Cardiac muscle cell (in vitro differentiated cells and primary cell): ENCODE data around the gene PTGDS. TPM values are rescaled to one million over a fixed set of nuclear protein-coding genes. Genes with fewer than 3 reads are reported as not detected.
A peak's percentile ranks its signal among the peaks of the same experiment; 100 is the strongest.

Source experiments
- DNase-seq, 2 donors: peaks; one replicate each; pipeline versions ENCODE4 v3.0.0 to v3.0.0-alpha.2; 2010 to 2017; ENCODE audit warnings: low read depth in 1 of 2, low spot score in 1 of 2
- H3K27ac ChIP-seq: fragments of 200-600 bp; sonication (generic); 2 replicates; pipeline ENCODE4 v1.5.1; 2016
- H3K27me3 ChIP-seq: fragments of 200-600 bp; sonication (generic); 2 replicates; pipeline ENCODE4 v1.6.0; 2016; ENCODE audit warnings: control low read depth
- H3K36me3 ChIP-seq: fragments of 200-600 bp; sonication (generic); 2 replicates; pipeline ENCODE4 v1.5.1; 2016; ENCODE audit warnings: control low read depth
- H3K4me1 ChIP-seq: fragments of 200-600 bp; sonication (generic); 2 replicates; pipeline ENCODE4 v1.8.1; 2017; ENCODE audit warnings: low read depth, mild to moderate bottlenecking, mixed run types
- H3K4me3 ChIP-seq: fragments of 200-600 bp; sonication (generic); 2 replicates; pipeline ENCODE4 v1.5.1; 2016; ENCODE audit warnings: mild to moderate bottlenecking
- H3K9me3 ChIP-seq: fragments of 200-600 bp; sonication (generic); 2 replicates; pipeline ENCODE4 v1.5.1; 2017; ENCODE audit warnings: low read depth, mild to moderate bottlenecking, control low read depth
- polyA plus RNA-seq: library from polyadenylated mRNA; unstranded; fragments of >200 nt; fragmentation: Nextera tagmentation; extraction: Ambion mirVana; gene quantifications from 2 replicates; pipeline ENCODE4 v1.2.1, GENCODE V29; 2016
- total RNA-seq: library from RNA; depleted of rRNA; stranded (reverse); fragments of >200 nt; gene quantifications from 2 replicates; pipeline ENCODE4 v1.2.3, GENCODE V29; 2016
- TF ChIP-seq, protein P1 (sequence below): IDR thresholded peaks from 2 replicates; pipeline ENCODE4 v1.5.1; 2012; ENCODE audit warnings: low read depth, mild to moderate bottlenecking, low read length

PTGDS gene
- total and polyA plus RNA-seq, 2 experiments from 2014 or later, result 3.4 to 3.9 TPM

GRCh38 chr9:136961279-136962065 lies 15.8 kb upstream of the PTGDS start:
- H3K27ac ChIP-seq, result no peak overlapping the region

GRCh38 chr9:136962163-136962562 lies 15.1 kb upstream of the PTGDS start:
- H3K36me3 ChIP-seq, result no peaks in the 10 kb centered on the region
- H3K4me1 ChIP-seq, result peaks cover 4% of the 10 kb centered on the region
- no peaks in the 10 kb centered on the region for H3K27me3 ChIP-seq
- H3K9me3 ChIP-seq, result no peaks in the 10 kb centered on the region
- no peak for DNase-seq
- no peak overlapping the region for H3K4me3 ChIP-seq
- no peak overlapping the region for H3K27ac ChIP-seq
- TF ChIP-seq, protein P1, sequence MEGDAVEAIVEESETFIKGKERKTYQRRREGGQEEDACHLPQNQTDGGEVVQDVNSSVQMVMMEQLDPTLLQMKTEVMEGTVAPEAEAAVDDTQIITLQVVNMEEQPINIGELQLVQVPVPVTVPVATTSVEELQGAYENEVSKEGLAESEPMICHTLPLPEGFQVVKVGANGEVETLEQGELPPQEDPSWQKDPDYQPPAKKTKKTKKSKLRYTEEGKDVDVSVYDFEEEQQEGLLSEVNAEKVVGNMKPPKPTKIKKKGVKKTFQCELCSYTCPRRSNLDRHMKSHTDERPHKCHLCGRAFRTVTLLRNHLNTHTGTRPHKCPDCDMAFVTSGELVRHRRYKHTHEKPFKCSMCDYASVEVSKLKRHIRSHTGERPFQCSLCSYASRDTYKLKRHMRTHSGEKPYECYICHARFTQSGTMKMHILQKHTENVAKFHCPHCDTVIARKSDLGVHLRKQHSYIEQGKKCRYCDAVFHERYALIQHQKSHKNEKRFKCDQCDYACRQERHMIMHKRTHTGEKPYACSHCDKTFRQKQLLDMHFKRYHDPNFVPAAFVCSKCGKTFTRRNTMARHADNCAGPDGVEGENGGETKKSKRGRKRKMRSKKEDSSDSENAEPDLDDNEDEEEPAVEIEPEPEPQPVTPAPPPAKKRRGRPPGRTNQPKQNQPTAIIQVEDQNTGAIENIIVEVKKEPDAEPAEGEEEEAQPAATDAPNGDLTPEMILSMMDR, result no peak

More at GRCh38 chr9:136961279-136962065, 15.8 kb upstream of the PTGDS start:
- Histone ChIP-seq H3K4me1 (peaks cover 4% of the 10 kb centered on the region), H3K9me3 (no peaks in the 10 kb centered on the region), H3K4me3 (no peak overlapping the region), H3K27me3 (no peaks in the 10 kb centered on the region), H3K36me3 (no peaks in the 10 kb centered on the region)
- DNase-seq, result peak in 1 of 2 donors; percentile 26
- TF ChIP-seq, protein P1, result no peak

- DNase-seq, result no peak
These were observed 14.5 kb upstream of the PTGDS start for GRCh38 chr9:136962701-136963248.

GRCh38 chr9:136963341-136963740 lies 14.0 kb upstream of the PTGDS start:
- H3K9me3 ChIP-seq, result no peaks in the 10 kb centered on the region
- peaks cover 4% of the 10 kb centered on the region for H3K4me1 ChIP-seq
- no peaks in the 10 kb centered on the region for H3K36me3 ChIP-seq
- H3K27me3 ChIP-seq, result no peaks in the 10 kb centered on the region
- DNase-seq, result no peak
- no peak overlapping the region for H3K27ac ChIP-seq
- TF ChIP-seq, protein P1, result no peak
- no peak overlapping the region for H3K4me3 ChIP-seq

More at GRCh38 chr9:136962701-136963248, 14.5 kb upstream of the PTGDS start:
- TF ChIP-seq, protein P1, result no peak
- Histone ChIP-seq H3K27me3 (no peaks in the 10 kb centered on the region), H3K27ac (no peak overlapping the region), H3K4me1 (peaks cover 4% of the 10 kb centered on the region), H3K36me3 (no peaks in the 10 kb centered on the region), H3K4me3 (no peak overlapping the region), H3K9me3 (no peaks in the 10 kb centered on the region)

DNA sequence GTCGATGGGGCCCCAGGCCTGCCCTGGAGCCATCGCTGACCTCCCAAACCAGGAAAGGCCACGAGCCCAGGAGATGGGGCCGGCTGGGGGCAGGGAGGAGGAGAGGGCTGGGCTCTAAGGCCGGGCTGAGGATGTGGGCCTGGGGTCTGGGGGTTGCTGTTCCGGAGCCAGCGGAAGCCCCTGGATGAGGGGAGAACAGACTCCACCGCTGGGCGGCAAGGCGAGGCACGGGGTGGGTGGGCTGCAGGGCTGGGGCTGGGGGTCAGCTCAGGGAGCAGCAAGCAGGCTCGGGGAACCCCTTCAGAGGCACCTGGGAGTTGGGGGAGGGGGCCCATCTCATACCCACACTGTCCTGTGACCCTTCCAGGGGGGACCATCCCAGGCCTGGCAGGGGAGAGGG lies 13.6 kb upstream of the PTGDS start:
- H3K27ac ChIP-seq, result no peak overlapping the region
- no peaks in the 10 kb centered on the region for H3K9me3 ChIP-seq
- no peak overlapping the region for H3K4me3 ChIP-seq
- H3K4me1 ChIP-seq, result peaks cover 4% of the 10 kb centered on the region
- TF ChIP-seq, protein P1, result no peak
- no peaks in the 10 kb centered on the region for H3K27me3 ChIP-seq
- DNase-seq, result no peak
- no peaks in the 10 kb centered on the region for H3K36me3 ChIP-seq
